GM12878 (cell line): Measurements from ENCODE around the gene CALHM4. TPM values are rescaled to one million over a fixed set of nuclear protein-coding genes. Genes with fewer than 3 reads are reported as not detected.

Experiments
- ATAC-seq: fragments of 200-7000 bp; cut with Tn5 transposase; 3 replicates; pipeline ENCODE4 v1.9.1; 2020; ENCODE audit warnings: mild to moderate bottlenecking, moderate library complexity
- BruUV-seq: library from RNA; stranded (reverse); fragments of 400-500 nt; replicated peaks from 2 replicates; lab custom pipeline; 2021; lab: Mats Ljungman, UMichigan
- CTCF ChIA-PET: fragments of 300-600 bp; sonication (Branson Sonifier 250); formaldehyde crosslinking; extraction: SDS; loops from one replicate; lab custom pipeline; 2021; ENCODE audit warnings: inconsistent platforms; lab: Yijun Ruan, JAX
- POLR2A ChIA-PET: fragments of 350-600 bp; formaldehyde crosslinking; extraction: SDS; loops from one replicate; lab custom pipeline; 2021; ENCODE audit warnings: inconsistent platforms; lab: Charles Lee
- RAD21 ChIA-PET: fragments of 300-600 bp; sonication (Branson Sonifier 250); formaldehyde crosslinking; loops from one replicate; lab custom pipeline; 2023; ENCODE audit warnings: antibody characterized with exemption; ENCODE audit not compliant: unreplicated experiment; lab: Charles Lee
- SMC1A ChIA-PET: fragments of 300-600 bp; sonication (Branson Sonifier 250); formaldehyde crosslinking; loops from one replicate; lab custom pipeline; 2023; ENCODE audit not compliant: unreplicated experiment, uncharacterized antibody; lab: Charles Lee
- DNase-seq: peaks from one replicate; pipeline ENCODE4 v3.0.0-alpha.2; 2011; ENCODE audit warnings: low read depth, low spot score
- FAIRE-seq: peaks from 3 replicates; lab custom pipeline; 2011; peaks lifted over from hg19 to GRCh38; lab: Jason Lieb, UNC
- H2AFZ ChIP-seq: 2 replicates; pipeline ENCODE4 v1.6.0; 2011; ENCODE audit warnings: low read depth, low read length, control low read depth; ENCODE audit not compliant: control insufficient read depth
- H3K27ac ChIP-seq: 2 replicates; pipeline ENCODE4 v1.5.1; 2011; ENCODE audit warnings: control low read depth; ENCODE audit not compliant: control insufficient read depth, insufficient read depth
- H3K27me3 ChIP-seq, 2 experiments: replicated peaks in 1 of 2; 2 replicates each; pipeline versions ENCODE4 v1.6.0 to v1.6.1; 2011; ENCODE audit warnings: low read length in 1 of 2; ENCODE audit not compliant: control insufficient read depth in 2 of 2, insufficient read depth in 2 of 2
- H3K36me3 ChIP-seq, 2 experiments: 2 replicates each; pipeline ENCODE4 v1.5.1; 2011; ENCODE audit warnings: low read length in 1 of 2; ENCODE audit not compliant: control insufficient read depth in 2 of 2, insufficient read depth in 2 of 2
- H3K4me1 ChIP-seq: 2 replicates; pipeline ENCODE4 v1.6.1; 2011; ENCODE audit warnings: mild to moderate bottlenecking, low read length, moderate library complexity, mixed read lengths; ENCODE audit not compliant: control insufficient read depth, insufficient read depth
- H3K4me2 ChIP-seq: 2 replicates; pipeline ENCODE4 v1.6.0; 2011; ENCODE audit warnings: control low read depth; ENCODE audit not compliant: control insufficient read depth, insufficient read depth
- H3K4me3 ChIP-seq: fragments of 200-600 bp; sonication (generic); 2 replicates; pipeline ENCODE4 v1.5.1; 2016
- H3K79me2 ChIP-seq: 2 replicates; pipeline ENCODE4 v1.6.0; 2011; ENCODE audit warnings: low read length; ENCODE audit not compliant: control insufficient read depth, insufficient read depth
- H3K9ac ChIP-seq: 2 replicates; pipeline ENCODE4 v1.8.0; 2011; ENCODE audit warnings: low read length, control low read depth, mixed read lengths; ENCODE audit not compliant: control insufficient read depth, insufficient read depth
- H3K9me3 ChIP-seq: replicated peaks from 3 replicates; pipeline ENCODE4 v1.5.1; 2011; ENCODE audit warnings: mild to moderate bottlenecking, low read length; ENCODE audit not compliant: control insufficient read depth, insufficient read depth
- H4K20me1 ChIP-seq: 2 replicates; pipeline ENCODE4 v1.6.0; 2011; ENCODE audit not compliant: control insufficient read depth, insufficient read depth
- CBX5 ChIP-seq: sonication (generic); IDR thresholded peaks from 2 replicates; pipeline ENCODE4 v1.6.1; 2016; ENCODE audit warnings: low read depth, moderate library complexity, mild to moderate bottlenecking, inconsistent platforms
- GABPA ChIP-seq: IDR thresholded peaks from 2 replicates; pipeline ENCODE4 v1.6.1; 2014; ENCODE audit warnings: antibody characterized with exemption, low read depth, mild to moderate bottlenecking, inconsistent platforms
- GATAD2B ChIP-seq: fragments of 450-650 bp; conservative IDR thresholded peaks from 2 replicates; pipeline ENCODE4 v1.6.1; 2017; ENCODE audit warnings: low read depth, mild to moderate bottlenecking, moderate library complexity
- HDAC2 ChIP-seq: fragments of 200-600 bp; sonication (generic); IDR thresholded peaks from 2 replicates; pipeline ENCODE4 v1.6.1; 2017
- HDAC6 ChIP-seq: fragments of 200-600 bp; sonication (generic); IDR thresholded peaks from one replicate; pipeline ENCODE4 v1.8.0; 2017; ENCODE audit warnings: antibody characterized with exemption; ENCODE audit not compliant: unreplicated experiment
- HDGF ChIP-seq: fragments of 450-650 bp; IDR thresholded peaks from 2 replicates; pipeline ENCODE4 v1.6.1; 2016; ENCODE audit warnings: antibody characterized with exemption
- MEF2A ChIP-seq: IDR thresholded peaks from 2 replicates; pipeline ENCODE4 v1.6.1; 2011; ENCODE audit warnings: low read depth, mild to moderate bottlenecking, low read length, moderate library complexity; ENCODE audit not compliant: insufficient read depth
- NBN ChIP-seq: fragments of 450-650 bp; IDR thresholded peaks from 2 replicates; pipeline ENCODE4 v1.6.1; 2016
- NFIC ChIP-seq: IDR thresholded peaks from 2 replicates; pipeline ENCODE4 v1.6.1; 2012; ENCODE audit warnings: low read depth, mild to moderate bottlenecking, inconsistent platforms, low read length, moderate library complexity
- NFYB ChIP-seq: IDR thresholded peaks from 2 replicates; pipeline ENCODE4 v1.6.1; 2011; ENCODE audit warnings: low read depth, mild to moderate bottlenecking, low read length, improper control_type of control experiment, moderate library complexity; ENCODE audit not compliant: insufficient read depth
- RAD21 ChIP-seq: IDR thresholded peaks from 2 replicates; pipeline ENCODE4 v1.6.1; 2011; ENCODE audit warnings: mild to moderate bottlenecking, low read depth, low read length, moderate library complexity; ENCODE audit not compliant: insufficient read depth
- RAD51 ChIP-seq: fragments of 450-650 bp; IDR thresholded peaks from 2 replicates; pipeline ENCODE4 v1.6.1; 2016; ENCODE audit warnings: moderate library complexity, mild to moderate bottlenecking, inconsistent platforms
- SIX5 ChIP-seq: IDR thresholded peaks from 2 replicates; pipeline ENCODE4 v1.6.1; 2011; ENCODE audit warnings: mild to moderate bottlenecking, low read depth, low read length, moderate library complexity; ENCODE audit not compliant: severe bottlenecking
- ZNF207 ChIP-seq: fragments of 450-650 bp; IDR thresholded peaks from 2 replicates; pipeline ENCODE4 v1.6.1; 2014; ENCODE audit warnings: antibody characterized with exemption, mild to moderate bottlenecking, borderline replicate concordance
- ZNF274 ChIP-seq: IDR thresholded peaks from one replicate; pipeline ENCODE4 v1.8.0; 2011; ENCODE audit not compliant: insufficient read length, insufficient read depth
- WGBS: methylation state at CpG from one replicate; pipeline ENCODE4 v1.1.6; 2016; ENCODE audit warnings: low lambda C conversion rate; ENCODE audit not compliant: insufficient replicate concordance, insufficient coverage; ENCODE audit errors: missing lambda C conversion rate; 5-methylcytosine and 5-hydroxymethylcytosine counted together
- in situ Hi-C: fragments of 300-500 bp; cut with MboI; formaldehyde crosslinking; loops from 9 replicates; pipeline ENCODE4 v1.14.3; 2018; ENCODE audit warnings: mixed read lengths
- intact Hi-C: fragments of 100-400 bp; cut with micrococcal nuclease; formaldehyde crosslinking; loops from one replicate; pipeline ENCODE4 v1.14.2; 2022; ENCODE audit not compliant: unreplicated experiment
- polyA plus RNA-seq, 11 experiments: library from polyadenylated mRNA; depleted of rRNA in 4 of 11; unstranded in 6 of 11; stranded (reverse) in 5 of 11; fragments of >200 nt; fragmentation: Nextera tagmentation in 4 of 11; fragmentation: Illumina TruSeq in 1 of 11; extraction: Ambion mirVana in 4 of 11; extraction: Trizol in 1 of 11; gene quantifications; 1 replicate in 1 of 11; 2 replicates in 10 of 11; pipeline versions ENCODE4 v1.2.1 to v1.2.3, GENCODE V29; 2011 to 2016; ENCODE audit warnings: inconsistent platforms in 2 of 11, missing spikeins in 2 of 11, low read depth in 1 of 11
- total RNA-seq, 4 experiments: library from RNA; depleted of rRNA in 3 of 4; stranded (reverse); fragments of >200 nt in 3 of 4; fragmentation: Illumina TruSeq in 1 of 4; extraction: Trizol in 1 of 4; gene quantifications; 2 replicates each; pipeline versions ENCODE4 v1.2.1 to v1.2.3, GENCODE V29; 2013 to 2021
- TF ChIP-seq, protein P1 (sequence below): IDR thresholded peaks from 2 replicates; pipeline ENCODE4 v1.6.1; 2011; ENCODE audit warnings: borderline replicate concordance, low read depth, mild to moderate bottlenecking, moderate library complexity, mixed read lengths, low read length; ENCODE audit not compliant: insufficient read depth; ENCODE audit errors: extremely low read length

CALHM4 gene
- total and polyA plus RNA-seq, 10 of the 15 experiments (the other 5 are each of a cell fraction or from before 2014, with no cell fraction given) = not detected

DNA sequence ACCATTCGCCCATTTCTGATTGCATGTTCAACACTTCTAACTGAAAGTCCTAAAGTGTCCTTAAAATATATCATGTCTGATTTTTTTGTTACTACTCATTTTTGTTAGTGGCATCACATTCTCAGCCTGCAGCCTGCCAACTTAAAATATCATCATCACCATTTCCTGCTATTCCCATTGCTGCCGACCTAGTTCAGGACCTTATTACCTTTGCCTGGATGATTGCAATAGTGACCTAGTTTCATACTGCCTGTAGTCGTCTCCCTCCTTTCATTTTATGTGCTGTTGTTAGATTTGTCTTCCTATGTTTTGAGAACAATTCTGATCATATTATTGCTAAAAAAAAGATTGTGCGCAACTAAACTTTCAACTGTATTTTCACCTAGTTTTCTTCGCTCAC is 23.9 kb downstream of the CALHM4 start:
- Histone ChIP-seq H3K27me3 (no peaks in the 10 kb centered on the region), H3K9ac (no peak overlapping the region), H3K79me2 (peaks cover 32% of the 10 kb centered on the region), H4K20me1 (no peaks in the 10 kb centered on the region), H3K4me2 (no peak overlapping the region), H2AFZ (no peak overlapping the region), H3K4me1 (no peaks in the 10 kb centered on the region), H3K36me3 (peaks cover 0 to 12% of the 10 kb centered on the region in 2 experiments; a peak in 1 of 4 replicates), H3K27ac (no peak overlapping the region; the same call in 1 of the 2 replicates), H3K9me3 (no peaks in the 10 kb centered on the region)
- ChIA-PET SMC1A (no interaction called here), RAD21 (no interaction called here), POLR2A (interaction anchor here (0.6 kb wide), 1 partner anchor 297 kb away, joined by 3 read pairs; no protein-coding TSS in a partner anchor), CTCF (interaction anchor here (0.6 to 1.7 kb wide), 5 partner anchors 14 to 305 kb away, joined by 3 to 5 read pairs (median 3); no protein-coding TSS in a partner anchor)
- intact Hi-C loops = no loop called here
- DNase-seq (no peak), ATAC-seq (no peak), FAIRE-seq (no peak)
- no TSS peak for BruUV-seq
- in situ Hi-C loops = no loop called here
- WGBS = 90% methylated on average over 5 of the region's 5 CpGs
- TF ChIP-seq NFIC (no peak), GABPA (no peak), MEF2A (no peak), HDAC2 (no peak), ZNF274 (no peak), GATAD2B (no peak), HDGF (no peak), NFYB (no peak), RAD51 (no peak), SIX5 (no peak), CBX5 (no peak), ZNF207 (no peak), HDAC6 (no peak), RAD21 (no peak), NBN (no peak)
- TF ChIP-seq, protein P1, sequence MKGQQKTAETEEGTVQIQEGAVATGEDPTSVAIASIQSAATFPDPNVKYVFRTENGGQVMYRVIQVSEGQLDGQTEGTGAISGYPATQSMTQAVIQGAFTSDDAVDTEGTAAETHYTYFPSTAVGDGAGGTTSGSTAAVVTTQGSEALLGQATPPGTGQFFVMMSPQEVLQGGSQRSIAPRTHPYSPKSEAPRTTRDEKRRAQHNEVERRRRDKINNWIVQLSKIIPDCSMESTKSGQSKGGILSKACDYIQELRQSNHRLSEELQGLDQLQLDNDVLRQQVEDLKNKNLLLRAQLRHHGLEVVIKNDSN = no peak
- TF ChIP-seq, all 136 proteins: peak for 0
- no peak overlapping the region for H3K4me3 ChIP-seq
